Measurements from ENCODE around the gene RDM1.

DNA sequence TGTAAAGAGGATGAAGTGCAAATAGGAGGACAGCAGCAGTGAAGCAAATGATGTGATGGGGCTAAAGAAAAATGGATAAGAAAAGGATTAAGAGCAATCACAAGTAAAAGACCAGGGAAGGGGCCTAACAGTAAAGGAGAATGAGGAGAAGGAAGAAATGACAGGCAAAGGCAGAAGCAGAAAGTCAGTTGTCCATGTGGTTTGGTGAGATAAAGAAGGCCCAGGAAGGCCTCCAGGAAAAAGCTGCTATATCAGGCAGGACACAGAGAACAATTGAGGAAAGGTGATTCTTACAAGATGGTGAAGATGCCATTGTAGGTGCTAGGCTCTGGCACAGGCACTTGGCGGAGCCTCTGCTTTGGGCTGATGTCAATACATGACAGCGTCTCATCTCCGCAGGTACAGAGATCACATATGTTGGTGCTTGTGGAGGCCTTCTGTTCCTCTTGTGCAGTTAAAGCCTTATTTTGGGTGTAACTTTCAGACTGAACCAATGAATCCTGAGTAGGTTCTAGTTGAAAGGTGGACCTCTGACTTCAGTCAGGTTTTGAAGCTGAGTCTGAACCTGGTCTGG lies 18.1 kb downstream of the RDM1 start:
- TF ChIP-seq, protein P1, sequence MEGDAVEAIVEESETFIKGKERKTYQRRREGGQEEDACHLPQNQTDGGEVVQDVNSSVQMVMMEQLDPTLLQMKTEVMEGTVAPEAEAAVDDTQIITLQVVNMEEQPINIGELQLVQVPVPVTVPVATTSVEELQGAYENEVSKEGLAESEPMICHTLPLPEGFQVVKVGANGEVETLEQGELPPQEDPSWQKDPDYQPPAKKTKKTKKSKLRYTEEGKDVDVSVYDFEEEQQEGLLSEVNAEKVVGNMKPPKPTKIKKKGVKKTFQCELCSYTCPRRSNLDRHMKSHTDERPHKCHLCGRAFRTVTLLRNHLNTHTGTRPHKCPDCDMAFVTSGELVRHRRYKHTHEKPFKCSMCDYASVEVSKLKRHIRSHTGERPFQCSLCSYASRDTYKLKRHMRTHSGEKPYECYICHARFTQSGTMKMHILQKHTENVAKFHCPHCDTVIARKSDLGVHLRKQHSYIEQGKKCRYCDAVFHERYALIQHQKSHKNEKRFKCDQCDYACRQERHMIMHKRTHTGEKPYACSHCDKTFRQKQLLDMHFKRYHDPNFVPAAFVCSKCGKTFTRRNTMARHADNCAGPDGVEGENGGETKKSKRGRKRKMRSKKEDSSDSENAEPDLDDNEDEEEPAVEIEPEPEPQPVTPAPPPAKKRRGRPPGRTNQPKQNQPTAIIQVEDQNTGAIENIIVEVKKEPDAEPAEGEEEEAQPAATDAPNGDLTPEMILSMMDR (IDR thresholded peaks at IDR 0.05) = no peak
- TF ChIP-seq, protein P2, sequence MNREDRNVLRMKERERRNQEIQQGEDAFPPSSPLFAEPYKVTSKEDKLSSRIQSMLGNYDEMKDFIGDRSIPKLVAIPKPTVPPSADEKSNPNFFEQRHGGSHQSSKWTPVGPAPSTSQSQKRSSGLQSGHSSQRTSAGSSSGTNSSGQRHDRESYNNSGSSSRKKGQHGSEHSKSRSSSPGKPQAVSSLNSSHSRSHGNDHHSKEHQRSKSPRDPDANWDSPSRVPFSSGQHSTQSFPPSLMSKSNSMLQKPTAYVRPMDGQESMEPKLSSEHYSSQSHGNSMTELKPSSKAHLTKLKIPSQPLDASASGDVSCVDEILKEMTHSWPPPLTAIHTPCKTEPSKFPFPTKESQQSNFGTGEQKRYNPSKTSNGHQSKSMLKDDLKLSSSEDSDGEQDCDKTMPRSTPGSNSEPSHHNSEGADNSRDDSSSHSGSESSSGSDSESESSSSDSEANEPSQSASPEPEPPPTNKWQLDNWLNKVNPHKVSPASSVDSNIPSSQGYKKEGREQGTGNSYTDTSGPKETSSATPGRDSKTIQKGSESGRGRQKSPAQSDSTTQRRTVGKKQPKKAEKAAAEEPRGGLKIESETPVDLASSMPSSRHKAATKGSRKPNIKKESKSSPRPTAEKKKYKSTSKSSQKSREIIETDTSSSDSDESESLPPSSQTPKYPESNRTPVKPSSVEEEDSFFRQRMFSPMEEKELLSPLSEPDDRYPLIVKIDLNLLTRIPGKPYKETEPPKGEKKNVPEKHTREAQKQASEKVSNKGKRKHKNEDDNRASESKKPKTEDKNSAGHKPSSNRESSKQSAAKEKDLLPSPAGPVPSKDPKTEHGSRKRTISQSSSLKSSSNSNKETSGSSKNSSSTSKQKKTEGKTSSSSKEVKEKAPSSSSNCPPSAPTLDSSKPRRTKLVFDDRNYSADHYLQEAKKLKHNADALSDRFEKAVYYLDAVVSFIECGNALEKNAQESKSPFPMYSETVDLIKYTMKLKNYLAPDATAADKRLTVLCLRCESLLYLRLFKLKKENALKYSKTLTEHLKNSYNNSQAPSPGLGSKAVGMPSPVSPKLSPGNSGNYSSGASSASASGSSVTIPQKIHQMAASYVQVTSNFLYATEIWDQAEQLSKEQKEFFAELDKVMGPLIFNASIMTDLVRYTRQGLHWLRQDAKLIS (CRISPR knock-in tag; IDR thresholded peaks at IDR 0.05; ENCODE audit: borderline replicate concordance) = no peak
- TF ChIP-seq ZNF416 (CRISPR knock-in tag; IDR thresholded peaks at IDR 0.05) (no peak), CREB1 (CRISPR knock-in tag; IDR thresholded peaks at IDR 0.05) (no peak), NFYB (CRISPR knock-in tag; conservative IDR thresholded peaks at IDR 0.05; ENCODE audit: low read depth) (no peak), SMAD4 (CRISPR knock-in tag; IDR thresholded peaks at IDR 0.05) (no peak)
- TF ChIP-seq, protein P3, sequence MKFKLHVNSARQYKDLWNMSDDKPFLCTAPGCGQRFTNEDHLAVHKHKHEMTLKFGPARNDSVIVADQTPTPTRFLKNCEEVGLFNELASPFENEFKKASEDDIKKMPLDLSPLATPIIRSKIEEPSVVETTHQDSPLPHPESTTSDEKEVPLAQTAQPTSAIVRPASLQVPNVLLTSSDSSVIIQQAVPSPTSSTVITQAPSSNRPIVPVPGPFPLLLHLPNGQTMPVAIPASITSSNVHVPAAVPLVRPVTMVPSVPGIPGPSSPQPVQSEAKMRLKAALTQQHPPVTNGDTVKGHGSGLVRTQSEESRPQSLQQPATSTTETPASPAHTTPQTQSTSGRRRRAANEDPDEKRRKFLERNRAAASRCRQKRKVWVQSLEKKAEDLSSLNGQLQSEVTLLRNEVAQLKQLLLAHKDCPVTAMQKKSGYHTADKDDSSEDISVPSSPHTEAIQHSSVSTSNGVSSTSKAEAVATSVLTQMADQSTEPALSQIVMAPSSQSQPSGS (CRISPR knock-in tag; IDR thresholded peaks at IDR 0.05; ENCODE audit: borderline replicate concordance, low read depth) = no peak
